Heart left ventricle (tissue), 16 donors: Measurements from ENCODE around the gene ATP5PD. TPM values are rescaled to one million over a fixed set of nuclear protein-coding genes. Genes with fewer than 3 reads are reported as not detected.

ENCODE experiments used
- ATAC-seq, 4 donors: fragments of 200-7000 bp; cut with Tn5 transposase; one replicate each; pipeline ENCODE4 v1.9.1; 2020 to 2022; ENCODE audit warnings: moderate library complexity in 4 of 4, mild to moderate bottlenecking in 3 of 4, moderate number of reproducible peaks in 1 of 4
- DNase-seq, 5 donors: peaks; one replicate each; pipeline ENCODE4 v3.0.0-alpha.2; 2020
- H3K27ac ChIP-seq, 12 donors: fragments of 200-600 bp; sonication (generic) in 4 of 12; one replicate each; pipeline versions ENCODE4 v1.5.0 to v1.8.0; 2016 to 2022; ENCODE audit warnings: mild to moderate bottlenecking in 2 of 12
- H3K27me3 ChIP-seq, 9 donors: fragments of 200-600 bp; sonication (generic) in 2 of 9; one replicate each; pipeline versions ENCODE4 v1.5.1 to v1.8.0; 2016 to 2022; ENCODE audit warnings: mild to moderate bottlenecking in 3 of 9
- H3K36me3 ChIP-seq, 9 donors: fragments of 200-600 bp; sonication (generic) in 2 of 9; one replicate each; pipeline versions ENCODE4 v1.5.0 to v1.8.0; 2018 to 2022; ENCODE audit warnings: mild to moderate bottlenecking in 2 of 9
- H3K4me1 ChIP-seq, 12 donors: fragments of 200-600 bp; sonication (generic) in 4 of 12; one replicate each; pipeline versions ENCODE4 v1.5.0 to v1.8.0; 2016 to 2022; ENCODE audit warnings: mild to moderate bottlenecking in 3 of 12
- H3K4me3 ChIP-seq, 12 donors: fragments of 200-600 bp; sonication (generic) in 4 of 12; one replicate each; pipeline versions ENCODE4 v1.5.0 to v1.8.0; 2017 to 2022; ENCODE audit warnings: mild to moderate bottlenecking in 9 of 12, moderate library complexity in 4 of 12
- H3K9me3 ChIP-seq, 12 donors: fragments of 200-600 bp; sonication (generic) in 4 of 12; one replicate each; pipeline versions ENCODE4 v1.5.0 to v1.8.0; 2016 to 2022; ENCODE audit warnings: mild to moderate bottlenecking in 1 of 12
- POLR2A ChIP-seq, 2 donors: fragments of 450-650 bp; IDR thresholded peaks; one replicate each; pipeline ENCODE4 v1.6.1; 2017; ENCODE audit warnings: antibody characterized with exemption in 2 of 2, mild to moderate bottlenecking in 2 of 2, moderate library complexity in 2 of 2
- WGBS, 4 donors: extraction: QIAGEN DNeasy Blood & Tissue Kit in 2 of 4; methylation state at CpG; one replicate each; pipeline versions ENCODE4 v1.1.5 to v1.1.7; 2013 to 2018; 5-methylcytosine and 5-hydroxymethylcytosine counted together
- intact Hi-C, 10 donors: fragments of 100-400 bp; cut with DNase I; formaldehyde crosslinking; loops; one replicate each; pipeline versions ENCODE4 v1.11.1 to v1.14.2; 2022
- polyA plus RNA-seq, 2 donors: library from polyadenylated mRNA; stranded (reverse); fragments of 200-250 nt; gene quantifications; one replicate each; pipeline ENCODE4 v1.2.3, GENCODE V29; 2013
- total RNA-seq, 9 donors: library from RNA; depleted of rRNA in 2 of 9; stranded (reverse); fragments of >200 nt in 2 of 9; fragmentation: NEBNext Ultra II Directional in 3 of 9; extraction: Animal tissue kit (Norgen Biotek cat#: 25700) in 3 of 9; gene quantifications; one replicate each; pipeline versions ENCODE4 v1.1.0 to v1.2.4, GENCODE V29; 2016 to 2023
- TF ChIP-seq, protein P1 (sequence below), 12 donors: fragments of 200-600 bp; sonication (generic) in 4 of 12; IDR thresholded peaks; one replicate each; pipeline versions ENCODE4 v1.5.0 to v1.8.0; 2018 to 2022; ENCODE audit warnings: antibody characterized with exemption in 12 of 12, mild to moderate bottlenecking in 5 of 12
- donor health status: ischemic (EF 13 %, LVEDD 7.1; RV severe dilation, severe dysfunction).
- donor health status: healthy with polysubstance abuse.
- donor health status: DM: no; HTN: yes; CAD: no.
- donor health status: DM: no; HTN: no; CAD: no.
- donor health status: ischemic (EF 25% LVEDD 6.9; RV normal size, moderate dysfunction).
- donor health status: ischemic (EF 25% LVEDD 5.7; RV mildly dilated, moderate dysfunction).
- donor health status: healthy.
- donor health status: DM: yes; HTN: yes; CAD: no.
- donor health status: ischemic (EF 35%, LVEDD 5.7; RV mildly dilated, moderate dysfunction).
- donor health status: nonischemic (EF 11% LVEDD 7.7; RV severe dilation, severe dysfunction).
- donor health status: DM: yes; HTN: yes; CAD: no.
- donor health status: PGD.
- donor health status: ischemic (EF 29% LVEDD 5.4; RV normal size, mild dysfunction).
- donor health status: nonischemic (EF 23%, LVEDD 6.1; RV moderate dilation, normal function).

The ATP5PD gene
- total and polyA plus RNA-seq, 11 donors = 597 to 2,623 (median 875) TPM

DNA sequence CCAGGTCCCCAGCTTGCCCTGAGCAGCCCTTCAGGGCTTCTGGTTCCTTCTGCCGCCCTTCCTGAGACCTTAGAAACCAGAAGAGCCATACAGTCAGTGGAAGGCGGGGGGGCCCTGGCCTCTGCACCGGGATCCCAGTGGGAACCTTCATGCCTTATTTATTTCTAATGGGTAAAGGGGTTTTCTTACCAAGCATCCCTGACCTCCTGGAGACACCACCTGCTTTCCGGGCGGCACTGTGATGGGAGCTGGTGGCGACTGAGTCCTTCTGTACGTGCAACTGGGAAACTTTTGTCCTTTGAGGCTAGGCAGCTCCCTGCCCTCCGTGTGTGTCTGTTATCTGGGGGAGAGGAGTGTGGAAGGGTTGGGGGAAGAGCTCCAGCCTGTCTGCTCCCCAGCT, 41.5 kb downstream of the ATP5PD start:
- Histone ChIP-seq H3K4me1 (no peaks in the 10 kb centered on the region), H3K9me3 (no peaks in the 10 kb centered on the region), H3K27me3 (no peaks in the 10 kb centered on the region), H3K4me3 (no peak overlapping the region), H3K36me3 (peaks cover 3 to 62% (median 45%) of the 10 kb centered on the region in 9 donors), H3K27ac (no peak overlapping the region)
- 89 to 95% (median 91%) methylated on average over 8 of the region's 8 CpGs for WGBS, 4 donors
- no peak for ATAC-seq
- intact Hi-C loops = loop anchor here in 1 of 10 donors (5.0 kb wide), 1 partner anchor 38 kb away; no protein-coding TSS in a partner anchor
- no peak for TF ChIP-seq POLR2A (IDR thresholded peaks at IDR 0.05)
- TF ChIP-seq, protein P1, sequence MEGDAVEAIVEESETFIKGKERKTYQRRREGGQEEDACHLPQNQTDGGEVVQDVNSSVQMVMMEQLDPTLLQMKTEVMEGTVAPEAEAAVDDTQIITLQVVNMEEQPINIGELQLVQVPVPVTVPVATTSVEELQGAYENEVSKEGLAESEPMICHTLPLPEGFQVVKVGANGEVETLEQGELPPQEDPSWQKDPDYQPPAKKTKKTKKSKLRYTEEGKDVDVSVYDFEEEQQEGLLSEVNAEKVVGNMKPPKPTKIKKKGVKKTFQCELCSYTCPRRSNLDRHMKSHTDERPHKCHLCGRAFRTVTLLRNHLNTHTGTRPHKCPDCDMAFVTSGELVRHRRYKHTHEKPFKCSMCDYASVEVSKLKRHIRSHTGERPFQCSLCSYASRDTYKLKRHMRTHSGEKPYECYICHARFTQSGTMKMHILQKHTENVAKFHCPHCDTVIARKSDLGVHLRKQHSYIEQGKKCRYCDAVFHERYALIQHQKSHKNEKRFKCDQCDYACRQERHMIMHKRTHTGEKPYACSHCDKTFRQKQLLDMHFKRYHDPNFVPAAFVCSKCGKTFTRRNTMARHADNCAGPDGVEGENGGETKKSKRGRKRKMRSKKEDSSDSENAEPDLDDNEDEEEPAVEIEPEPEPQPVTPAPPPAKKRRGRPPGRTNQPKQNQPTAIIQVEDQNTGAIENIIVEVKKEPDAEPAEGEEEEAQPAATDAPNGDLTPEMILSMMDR (IDR thresholded peaks at IDR 0.05) = no peak
- DNase-seq = no peak

DNA sequence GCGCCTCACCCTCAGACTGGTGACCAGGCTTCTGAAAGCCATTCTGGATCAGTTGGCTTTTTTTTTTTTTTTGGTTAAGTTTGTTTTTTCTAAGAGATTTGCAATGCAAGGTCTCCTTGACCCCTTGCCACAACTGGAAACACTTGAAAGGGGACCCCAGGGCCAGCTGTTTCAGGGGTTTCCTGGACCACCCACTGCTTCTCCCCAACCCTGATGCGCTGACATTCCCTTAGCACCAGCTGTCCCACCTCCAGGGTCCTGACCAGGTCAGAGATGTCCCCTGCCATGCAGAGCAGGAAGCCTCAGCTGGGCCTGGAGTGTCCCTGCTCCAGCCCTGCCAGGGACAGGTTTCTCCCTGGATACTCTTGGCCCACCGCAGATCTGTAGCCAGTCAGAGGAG, 42.4 kb downstream of the ATP5PD start:
- Histone ChIP-seq H3K27me3 (no peaks in the 10 kb centered on the region), H3K27ac (no peak overlapping the region), H3K36me3 (peaks cover 3 to 71% (median 54%) of the 10 kb centered on the region in 9 donors), H3K4me1 (peaks cover 0 to 9% (median 0%) of the 10 kb centered on the region in 12 donors), H3K4me3 (no peak overlapping the region), H3K9me3 (no peaks in the 10 kb centered on the region)
- DNase-seq (no peak), ATAC-seq (no peak)
- TF ChIP-seq, protein P1 (IDR thresholded peaks at IDR 0.05) = no peak
- TF ChIP-seq POLR2A (IDR thresholded peaks at IDR 0.05) = no peak
- intact Hi-C loops = no loop called here
- 90 to 100% (median 95%) methylated on average over 3 of the region's 3 CpGs for WGBS, 4 donors

DNA sequence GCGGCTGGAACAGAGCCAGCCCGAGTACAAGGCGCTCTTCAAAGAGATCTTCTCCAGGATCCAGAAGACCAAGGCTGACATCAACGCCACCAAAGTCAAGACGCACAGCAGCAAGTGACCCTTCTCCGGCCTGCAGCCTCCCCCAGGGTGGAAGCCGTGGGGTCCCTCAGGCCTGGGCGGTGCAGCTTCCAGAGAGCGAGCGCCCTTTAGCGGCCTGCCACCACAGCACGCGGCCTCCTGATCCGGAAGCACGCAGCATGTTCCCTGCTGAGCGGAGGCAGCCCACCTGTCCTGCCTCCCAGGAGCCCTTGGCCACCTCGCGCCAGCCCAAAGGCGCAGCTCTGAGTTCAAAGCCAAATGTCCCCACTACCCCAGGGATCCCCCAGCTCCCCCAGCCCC, 42.8 kb downstream of the ATP5PD start:
- H3K4me3 ChIP-seq = no peak overlapping the region
- intact Hi-C loops = no loop called here
- peaks cover 3 to 73% (median 54%) of the 10 kb centered on the region in 9 donors for H3K36me3 ChIP-seq
- DNase-seq (no peak), ATAC-seq (no peak)
- 93 to 95% (median 94%) methylated on average over 13 to 19 of the region's 19 CpGs for WGBS, 4 donors
- peaks cover 0 to 11% (median 0%) of the 10 kb centered on the region in 12 donors for H3K4me1 ChIP-seq
- H3K27me3 ChIP-seq = no peaks in the 10 kb centered on the region
- no peak for TF ChIP-seq POLR2A (IDR thresholded peaks at IDR 0.05)
- TF ChIP-seq, protein P1 (IDR thresholded peaks at IDR 0.05) = no peak
- no peaks in the 10 kb centered on the region for H3K9me3 ChIP-seq
- no peak overlapping the region for H3K27ac ChIP-seq

DNA sequence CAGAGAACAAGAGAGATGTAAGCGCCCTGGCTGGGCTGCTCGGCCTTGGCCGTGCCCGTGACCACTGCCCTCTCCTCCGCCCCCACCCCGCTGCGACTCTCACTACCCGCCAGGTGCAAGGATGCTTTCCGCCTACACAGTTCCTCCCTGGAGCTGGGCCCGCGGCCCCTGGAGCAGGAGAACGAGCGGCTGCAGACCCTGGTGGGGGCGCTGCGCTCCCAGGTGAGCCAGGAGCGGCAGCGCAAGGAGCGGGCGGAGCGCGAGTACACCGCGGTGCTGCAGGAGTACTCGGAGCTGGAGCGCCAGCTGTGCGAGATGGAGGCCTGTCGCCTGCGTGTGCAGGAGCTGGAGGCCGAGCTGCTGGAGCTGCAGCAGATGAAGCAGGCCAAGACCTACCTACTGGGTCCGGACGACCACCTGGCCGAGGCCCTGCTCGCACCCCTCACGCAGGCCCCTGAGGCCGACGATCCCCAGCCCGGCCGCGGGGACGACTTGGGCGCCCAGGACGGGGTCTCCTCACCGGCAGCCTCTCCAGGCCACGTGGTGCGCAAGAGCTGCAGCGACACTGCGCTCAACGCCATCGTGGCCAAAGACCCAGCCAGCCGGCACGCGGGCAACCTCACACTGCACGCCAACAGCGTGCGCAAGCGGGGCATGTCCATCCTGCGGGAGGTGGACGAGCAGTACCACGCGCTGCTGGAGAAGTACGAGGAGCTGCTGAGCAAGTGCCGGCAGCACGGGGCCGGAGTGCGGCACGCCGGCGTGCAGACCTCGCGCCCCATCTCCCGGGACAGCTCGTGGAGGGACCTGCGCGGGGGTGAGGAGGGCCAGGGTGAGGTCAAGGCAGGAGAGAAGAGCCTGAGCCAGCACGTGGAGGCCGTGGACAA, 43.5 kb downstream of the ATP5PD start:
- peaks cover 3 to 73% (median 54%) of the 10 kb centered on the region in 9 donors for H3K36me3 ChIP-seq
- intact Hi-C loops = no loop called here
- H3K4me1 ChIP-seq = peaks cover 0 to 17% (median 3%) of the 10 kb centered on the region in 12 donors
- no peaks in the 10 kb centered on the region for H3K9me3 ChIP-seq
- 89 to 90% (median 89%) methylated on average over 65 to 76 of the region's 76 CpGs for WGBS, 4 donors
- H3K4me3 ChIP-seq = no peak overlapping the region
- no peak overlapping the region for H3K27ac ChIP-seq
- ATAC-seq (no peak), DNase-seq (no peak)
- TF ChIP-seq, protein P1 (IDR thresholded peaks at IDR 0.05) = no peak
- no peak for TF ChIP-seq POLR2A (IDR thresholded peaks at IDR 0.05)
- H3K27me3 ChIP-seq = no peaks in the 10 kb centered on the region
